Panc1 (cell line): ENCODE results near the gene STARD3NL.

Experiments used
- TF ChIP-seq, protein P1 (sequence below): fragments of 450-650 bp; IDR thresholded peaks from 2 replicates; pipeline ENCODE4 v1.5.1; 2017; ENCODE audit warnings: mild to moderate bottlenecking
- TF ChIP-seq, protein P2 (sequence below), 2 experiments: IDR thresholded peaks; 2 replicates each; pipeline ENCODE4 v1.6.1; 2011 to 2012; ENCODE audit warnings: low read depth in 2 of 2, control low read depth in 1 of 2, low read length in 1 of 2, mild to moderate bottlenecking in 1 of 2, moderate library complexity in 1 of 2; ENCODE audit not compliant: insufficient read depth in 1 of 2

DNA sequence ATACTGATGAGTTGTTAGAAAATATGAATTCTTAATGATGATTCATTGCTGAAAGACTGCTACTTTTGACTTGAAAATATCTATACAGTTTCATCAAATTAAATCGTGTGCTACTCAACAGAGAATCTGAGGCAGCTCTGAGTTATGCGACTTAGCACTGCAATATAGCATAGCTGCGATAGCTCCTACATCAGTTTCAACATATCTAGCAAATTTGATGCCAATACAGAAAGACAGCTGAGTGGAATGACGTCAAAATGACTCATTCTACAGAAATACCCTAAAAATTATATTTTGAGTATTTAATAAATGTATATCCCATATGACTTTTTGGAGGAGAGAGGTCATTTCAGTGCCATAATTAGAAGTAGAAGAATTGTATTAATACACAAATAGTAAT, 96.4 kb downstream of the STARD3NL start:
- TF ChIP-seq, protein P1, sequence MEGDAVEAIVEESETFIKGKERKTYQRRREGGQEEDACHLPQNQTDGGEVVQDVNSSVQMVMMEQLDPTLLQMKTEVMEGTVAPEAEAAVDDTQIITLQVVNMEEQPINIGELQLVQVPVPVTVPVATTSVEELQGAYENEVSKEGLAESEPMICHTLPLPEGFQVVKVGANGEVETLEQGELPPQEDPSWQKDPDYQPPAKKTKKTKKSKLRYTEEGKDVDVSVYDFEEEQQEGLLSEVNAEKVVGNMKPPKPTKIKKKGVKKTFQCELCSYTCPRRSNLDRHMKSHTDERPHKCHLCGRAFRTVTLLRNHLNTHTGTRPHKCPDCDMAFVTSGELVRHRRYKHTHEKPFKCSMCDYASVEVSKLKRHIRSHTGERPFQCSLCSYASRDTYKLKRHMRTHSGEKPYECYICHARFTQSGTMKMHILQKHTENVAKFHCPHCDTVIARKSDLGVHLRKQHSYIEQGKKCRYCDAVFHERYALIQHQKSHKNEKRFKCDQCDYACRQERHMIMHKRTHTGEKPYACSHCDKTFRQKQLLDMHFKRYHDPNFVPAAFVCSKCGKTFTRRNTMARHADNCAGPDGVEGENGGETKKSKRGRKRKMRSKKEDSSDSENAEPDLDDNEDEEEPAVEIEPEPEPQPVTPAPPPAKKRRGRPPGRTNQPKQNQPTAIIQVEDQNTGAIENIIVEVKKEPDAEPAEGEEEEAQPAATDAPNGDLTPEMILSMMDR, result no peak
- TF ChIP-seq, protein P2, sequence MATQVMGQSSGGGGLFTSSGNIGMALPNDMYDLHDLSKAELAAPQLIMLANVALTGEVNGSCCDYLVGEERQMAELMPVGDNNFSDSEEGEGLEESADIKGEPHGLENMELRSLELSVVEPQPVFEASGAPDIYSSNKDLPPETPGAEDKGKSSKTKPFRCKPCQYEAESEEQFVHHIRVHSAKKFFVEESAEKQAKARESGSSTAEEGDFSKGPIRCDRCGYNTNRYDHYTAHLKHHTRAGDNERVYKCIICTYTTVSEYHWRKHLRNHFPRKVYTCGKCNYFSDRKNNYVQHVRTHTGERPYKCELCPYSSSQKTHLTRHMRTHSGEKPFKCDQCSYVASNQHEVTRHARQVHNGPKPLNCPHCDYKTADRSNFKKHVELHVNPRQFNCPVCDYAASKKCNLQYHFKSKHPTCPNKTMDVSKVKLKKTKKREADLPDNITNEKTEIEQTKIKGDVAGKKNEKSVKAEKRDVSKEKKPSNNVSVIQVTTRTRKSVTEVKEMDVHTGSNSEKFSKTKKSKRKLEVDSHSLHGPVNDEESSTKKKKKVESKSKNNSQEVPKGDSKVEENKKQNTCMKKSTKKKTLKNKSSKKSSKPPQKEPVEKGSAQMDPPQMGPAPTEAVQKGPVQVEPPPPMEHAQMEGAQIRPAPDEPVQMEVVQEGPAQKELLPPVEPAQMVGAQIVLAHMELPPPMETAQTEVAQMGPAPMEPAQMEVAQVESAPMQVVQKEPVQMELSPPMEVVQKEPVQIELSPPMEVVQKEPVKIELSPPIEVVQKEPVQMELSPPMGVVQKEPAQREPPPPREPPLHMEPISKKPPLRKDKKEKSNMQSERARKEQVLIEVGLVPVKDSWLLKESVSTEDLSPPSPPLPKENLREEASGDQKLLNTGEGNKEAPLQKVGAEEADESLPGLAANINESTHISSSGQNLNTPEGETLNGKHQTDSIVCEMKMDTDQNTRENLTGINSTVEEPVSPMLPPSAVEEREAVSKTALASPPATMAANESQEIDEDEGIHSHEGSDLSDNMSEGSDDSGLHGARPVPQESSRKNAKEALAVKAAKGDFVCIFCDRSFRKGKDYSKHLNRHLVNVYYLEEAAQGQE (IDR thresholded peaks at IDR 0.05; ENCODE audit: insufficient read depth in 1 of 2, low read depth in 2 of 2, low read length in 1 of 2), result no peak
